AG20443 (cell line): ENCODE data around the gene TRIOBP.
A peak's percentile ranks its signal among the peaks of the same experiment; 100 is the strongest.
"Not testable (repeated sequence)": the region's sequence is repeated elsewhere in the genome, so short reads cannot be mapped to it uniquely, and the experiment has no call there.

ENCODE experiments used
- DNase-seq: peaks from one replicate; pipeline ENCODE4 v3.0.0; 2012; ENCODE audit warnings: low spot score, mixed read lengths

The TRIOBP gene

GRCh38 chr22:37692627-37693285 lies 4.1 kb upstream of the TRIOBP start:
- no peak for DNase-seq

- not testable (repeated sequence) for DNase-seq
Measured at GRCh38 chr22:37694131-37694530, 2.7 kb upstream of the TRIOBP start.

GRCh38 chr22:37696260-37696656 lies 590 bp upstream of the TRIOBP start:
- DNase-seq, result not testable (repeated sequence)

- no peak for DNase-seq
Measured at GRCh38 chr22:37697538-37697835, 639 bp downstream of the TRIOBP start.

GRCh38 chr22:37701141-37701786 lies 4.4 kb downstream of the TRIOBP start:
- DNase-seq, result no peak

GRCh38 chr22:37703906-37704305 lies 7.1 kb downstream of the TRIOBP start:
- no peak for DNase-seq

- DNase-seq, result no peak
Measured at GRCh38 chr22:37704645-37705044, 7.8 kb downstream of the TRIOBP start.

- no peak for DNase-seq
Measured at GRCh38 chr22:37705205-37705604, 8.4 kb downstream of the TRIOBP start.

- DNase-seq, result no peak
Measured at GRCh38 chr22:37708580-37709444, 12.0 kb downstream of the TRIOBP start.

- no peak for DNase-seq
Measured at GRCh38 chr22:37709445-37709765, 12.6 kb downstream of the TRIOBP start.

- no peak for DNase-seq
Measured at GRCh38 chr22:37710675-37711074, 13.8 kb downstream of the TRIOBP start.

GRCh38 chr22:37711490-37711889 lies 14.6 kb downstream of the TRIOBP start:
- DNase-seq, result no peak

- DNase-seq, result no peak
Measured at GRCh38 chr22:37713761-37714160, 16.9 kb downstream of the TRIOBP start.

- DNase-seq, result no peak
Measured at GRCh38 chr22:37714634-37715033, 17.8 kb downstream of the TRIOBP start.

GRCh38 chr22:37715760-37716159 lies 18.9 kb downstream of the TRIOBP start:
- no peak for DNase-seq

- peak; percentile 83 for DNase-seq
Measured at GRCh38 chr22:37716708-37717107, 19.9 kb downstream of the TRIOBP start.

- not testable (repeated sequence) for DNase-seq
Measured at GRCh38 chr22:37717235-37717634, 20.4 kb downstream of the TRIOBP start.

- not testable (repeated sequence) for DNase-seq
Measured at GRCh38 chr22:37717746-37718305, 21.0 kb downstream of the TRIOBP start.

GRCh38 chr22:37725551-37726240 lies 28.8 kb downstream of the TRIOBP start:
- DNase-seq, result no peak

GRCh38 chr22:37726241-37726887 lies 29.5 kb downstream of the TRIOBP start:
- peak; percentile 81 for DNase-seq

- DNase-seq, result no peak
Measured at GRCh38 chr22:37728620-37729019, 31.8 kb downstream of the TRIOBP start.
